Stimulated activated CD4-positive, alpha-beta T cell treated with anti-CD3 and anti-CD28 coated beads, Interleukin-4, amount 100 ng/mL, for 24 hours (primary cell): Measurements from ENCODE around the gene DLK1.

Experiments used
- DNase-seq: peaks from one replicate; pipeline ENCODE4 v3.0.0-alpha.2; 2020

Gene DLK1

GRCh38 chr14:100694579-100695422, 31.9 kb upstream of the DLK1 start:
- DNase-seq = no peak

- no peak for DNase-seq
Observed at GRCh38 chr14:100695423-100695738, 31.3 kb upstream of the DLK1 start.

GRCh38 chr14:100696008-100696407, 30.7 kb upstream of the DLK1 start:
- DNase-seq = no peak

GRCh38 chr14:100696590-100696989, 30.1 kb upstream of the DLK1 start:
- DNase-seq = no peak

GRCh38 chr14:100698066-100698465, 28.6 kb upstream of the DLK1 start:
- no peak for DNase-seq

- DNase-seq = no peak
Observed at GRCh38 chr14:100698666-100699448, 27.8 kb upstream of the DLK1 start.

- no peak for DNase-seq
Observed at GRCh38 chr14:100701314-100701713, 25.4 kb upstream of the DLK1 start.

GRCh38 chr14:100702590-100702989, 24.1 kb upstream of the DLK1 start:
- DNase-seq = no peak

GRCh38 chr14:100703386-100704220, 23.1 kb upstream of the DLK1 start:
- no peak for DNase-seq

GRCh38 chr14:100706200-100706599, 20.5 kb upstream of the DLK1 start:
- no peak for DNase-seq

- no peak for DNase-seq
Observed at GRCh38 chr14:100706860-100707259, 19.8 kb upstream of the DLK1 start.

GRCh38 chr14:100708425-100709288, 18.0 kb upstream of the DLK1 start:
- DNase-seq = no peak

- DNase-seq = no peak
Observed at GRCh38 chr14:100709289-100710284, 17.1 kb upstream of the DLK1 start.

GRCh38 chr14:100710391-100710790, 16.3 kb upstream of the DLK1 start:
- DNase-seq = no peak

- DNase-seq = no peak
Observed at GRCh38 chr14:100710826-100711462, 15.7 kb upstream of the DLK1 start.

GRCh38 chr14:100711493-100711892, 15.2 kb upstream of the DLK1 start:
- DNase-seq = no peak

GRCh38 chr14:100712490-100712889, 14.2 kb upstream of the DLK1 start:
- no peak for DNase-seq

- DNase-seq = no peak
Observed at GRCh38 chr14:100713705-100714104, 13.0 kb upstream of the DLK1 start.

- no peak for DNase-seq
Observed at GRCh38 chr14:100714258-100714892, 12.3 kb upstream of the DLK1 start.

- DNase-seq = no peak
Observed at GRCh38 chr14:100715332-100715731, 11.4 kb upstream of the DLK1 start.
